Right lobe of liver (tissue), 4 donors: ENCODE data around the gene SEC23A.

Experiments used
- CTCF ChIP-seq, 4 donors: fragments of 200-600 bp in 3 of 4; fragments of 450-650 bp in 1 of 4; IDR thresholded peaks; one replicate each; pipeline versions ENCODE4 v1.5.1 to v1.8.0; 2016 to 2022; ENCODE audit warnings: antibody characterized with exemption in 4 of 4, mild to moderate bottlenecking in 2 of 4
- POLR2A ChIP-seq: fragments of 450-650 bp; IDR thresholded peaks from one replicate; pipeline ENCODE4 v1.6.1; 2017; ENCODE audit warnings: antibody characterized with exemption, mild to moderate bottlenecking
- donor health status: DM: no; HTN: no; CAD: no.
- donor health status: DM: no; HTN: no; CAD: no.
- donor health status: DM: no; HTN: yes; CAD: no.

GRCh38 chr14:39005044-39005880, 97.8 kb downstream of the SEC23A start:
- TF ChIP-seq CTCF (IDR thresholded peaks at IDR 0.05) (no peak), POLR2A (no peak)
